NCI-H187 (cell line): ENCODE data around the gene RNF4.

Source experiments
- DNase-seq, 2 experiments: peaks; one replicate each; lab custom pipeline; 2025; lab: John Stamatoyannopoulos, UW

The RNF4 gene

GRCh38 chr4:2437475-2438215 lies 31.3 kb upstream of the RNF4 start:
- DNase-seq: no peak

GRCh38 chr4:2438822-2439718 lies 29.8 kb upstream of the RNF4 start:
- DNase-seq: no peak

- no peak for DNase-seq
These were observed 27.3 kb upstream of the RNF4 start for GRCh38 chr4:2441393-2442174.

DNA sequence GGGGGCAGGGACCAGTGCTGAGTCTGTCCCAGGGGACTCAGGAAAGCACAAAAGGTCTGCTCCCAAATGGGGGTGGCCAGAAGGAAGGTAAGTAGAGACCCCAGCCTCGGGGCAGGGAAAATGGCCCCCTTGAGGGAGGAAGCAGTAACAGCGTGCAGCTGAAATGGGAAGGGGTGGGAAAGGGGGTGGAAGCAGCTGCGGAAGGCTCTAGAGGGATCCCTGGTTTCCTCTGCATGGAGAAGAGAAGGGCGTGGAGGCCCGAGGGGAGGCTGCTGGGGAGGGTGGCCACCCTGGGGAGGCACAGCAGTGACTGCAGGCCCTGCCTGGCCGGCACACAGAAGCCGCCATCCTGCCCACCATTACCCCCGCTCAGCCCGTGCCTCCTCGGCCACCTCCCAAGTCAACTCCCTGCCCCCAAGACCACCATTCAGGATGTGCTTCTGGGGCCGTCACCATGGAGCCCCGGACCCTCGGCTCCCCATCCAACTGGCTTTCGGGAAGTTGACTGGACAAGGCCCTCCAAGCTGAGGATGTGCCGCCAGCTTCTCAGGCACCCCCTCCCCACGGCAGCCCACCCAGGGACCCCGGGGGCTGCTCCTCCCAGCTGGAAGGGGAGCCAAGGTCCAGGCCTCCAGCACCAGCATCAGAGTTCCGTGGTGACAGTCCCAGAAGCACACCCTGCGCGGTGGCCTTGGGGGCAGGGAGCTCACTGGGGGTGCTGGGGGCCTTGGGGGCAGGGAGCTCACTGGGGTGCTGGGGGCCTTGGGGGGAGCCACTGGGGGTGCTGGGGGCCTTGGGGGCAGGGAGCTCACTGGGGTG lies 26.5 kb upstream of the RNF4 start:
- DNase-seq: no peak

DNA sequence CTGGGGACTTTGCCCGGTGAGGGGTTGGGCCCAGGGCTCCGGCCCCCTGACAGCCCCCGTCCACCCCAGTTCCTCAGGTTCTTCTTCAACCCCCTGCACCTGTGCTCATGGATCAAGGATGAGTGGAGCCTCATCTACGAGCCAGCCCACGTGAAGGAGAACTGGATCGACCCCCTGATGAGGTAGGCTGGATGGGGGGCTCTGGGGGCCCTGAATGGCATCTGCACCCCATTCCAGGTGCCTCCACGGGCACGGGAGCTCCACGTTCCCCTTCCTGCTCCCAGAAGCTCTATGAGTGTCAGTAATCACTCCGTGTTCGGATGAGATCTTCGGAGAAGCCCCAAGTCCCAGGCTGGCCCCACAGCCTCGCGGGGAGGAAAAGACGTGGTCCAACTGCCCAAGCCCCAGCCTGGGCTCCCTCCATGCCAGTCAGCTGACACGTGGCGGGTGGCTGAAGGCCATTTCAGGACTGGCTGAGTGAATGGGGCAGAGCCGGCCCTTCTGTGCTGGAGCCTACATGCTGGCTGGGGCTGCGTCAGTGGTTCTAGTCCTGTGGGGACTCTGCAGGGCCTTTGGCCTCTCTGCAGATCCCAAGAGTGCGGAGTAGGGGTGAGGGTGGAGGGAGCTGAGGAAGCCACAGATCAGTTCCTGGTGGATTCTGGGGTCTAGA lies 25.7 kb upstream of the RNF4 start:
- no peak for DNase-seq

DNA sequence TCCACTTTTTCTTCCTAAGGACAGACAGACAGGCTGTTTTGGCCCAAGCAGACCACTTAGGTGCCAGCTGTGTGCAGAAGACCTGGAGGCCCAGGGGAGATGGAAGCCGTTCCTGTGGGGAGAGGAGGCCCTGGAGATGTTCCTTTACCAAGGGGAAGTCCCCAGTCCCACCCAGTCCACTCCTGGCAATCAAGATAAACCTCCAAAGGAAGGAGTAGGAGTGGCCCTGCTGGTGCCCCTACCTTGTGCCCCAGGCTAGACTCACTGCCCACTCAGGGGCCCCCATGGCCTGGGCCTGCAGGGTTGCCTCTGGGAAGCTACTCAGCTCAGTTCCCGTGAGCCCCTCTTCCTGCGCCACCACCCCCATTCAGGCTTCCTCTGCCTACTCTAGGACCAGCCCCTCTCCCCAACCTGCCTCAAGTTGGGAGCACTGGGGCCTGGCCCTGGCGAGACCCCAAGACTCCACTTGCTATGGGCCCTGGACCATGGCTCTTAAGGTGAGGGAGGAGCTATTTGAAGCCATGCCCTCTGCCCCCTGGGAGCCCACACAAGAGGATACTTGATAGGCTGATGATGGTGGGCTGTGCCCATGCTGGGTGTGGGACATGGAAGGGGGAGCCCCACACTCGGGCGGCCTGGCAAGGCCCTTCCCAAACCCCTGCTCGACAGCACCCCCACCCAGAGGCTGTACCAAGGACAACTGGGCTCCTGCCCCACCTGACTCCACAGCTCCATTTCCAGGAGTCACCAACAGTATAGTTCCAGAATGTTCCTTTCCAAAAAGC lies 24.8 kb upstream of the RNF4 start:
- DNase-seq: no peak

- DNase-seq: no peak
These were observed 23.8 kb upstream of the RNF4 start for GRCh38 chr4:2445130-2445529.

- no peak for DNase-seq
These were observed 23.3 kb upstream of the RNF4 start for GRCh38 chr4:2445571-2445970.

DNA sequence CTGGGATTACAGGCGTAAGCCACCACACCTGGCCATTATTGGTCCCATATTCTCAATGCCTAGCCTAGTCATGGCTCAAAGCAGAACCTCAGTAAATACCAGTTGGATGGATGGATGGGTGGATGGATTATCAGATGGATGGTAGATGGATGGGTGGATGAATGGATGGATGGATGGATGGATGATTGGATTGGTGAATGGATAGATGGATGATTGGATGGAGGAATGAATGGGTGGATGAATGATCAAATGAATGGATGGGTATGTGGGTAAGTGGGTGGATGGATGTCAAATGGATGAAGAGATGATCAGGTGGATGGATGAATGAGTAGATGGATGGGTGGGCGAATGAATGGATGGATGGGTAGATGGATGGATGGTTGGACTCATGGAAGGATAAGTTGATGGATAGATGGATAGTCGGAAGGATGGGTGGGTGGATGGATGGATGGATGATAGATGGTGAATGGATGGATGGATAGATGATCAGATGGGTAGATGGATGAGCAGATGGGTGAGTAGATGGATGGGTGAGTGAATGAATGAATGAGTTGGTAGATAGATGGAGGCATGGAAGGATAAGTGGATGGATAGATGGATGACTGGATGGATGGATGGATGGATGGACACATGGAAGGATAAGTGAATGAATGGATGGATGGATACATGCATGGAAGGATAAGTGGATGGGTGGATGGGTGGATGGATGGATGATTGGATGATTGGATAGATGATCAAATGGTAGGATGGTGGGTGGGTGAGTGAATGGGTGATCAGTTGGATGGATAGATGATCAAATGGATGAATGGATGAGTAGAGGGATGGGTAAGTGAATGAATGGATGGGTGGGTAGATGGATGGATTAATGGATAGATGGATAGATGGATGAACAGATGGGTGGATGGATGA lies 22.0 kb upstream of the RNF4 start:
- no peak for DNase-seq

DNA sequence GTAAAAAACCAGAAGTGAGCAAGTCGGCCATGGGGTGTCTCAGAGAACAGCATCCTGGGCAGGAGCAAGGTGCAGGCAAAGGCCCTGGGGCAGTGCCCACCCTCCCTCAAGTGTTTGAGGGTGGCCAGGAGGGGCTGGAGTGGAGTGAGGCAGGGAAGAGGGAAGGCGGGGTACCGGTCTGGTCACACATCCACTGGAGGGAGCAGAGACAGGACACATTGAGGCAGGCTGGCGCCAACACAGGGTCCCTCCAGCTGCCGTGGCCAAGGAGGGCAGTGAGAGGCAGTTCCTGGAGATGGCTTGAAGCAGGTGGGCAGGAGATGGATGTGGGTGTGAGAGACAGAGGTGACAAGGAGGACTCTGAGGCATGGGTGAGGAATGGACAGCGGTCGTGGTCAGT lies 20.3 kb upstream of the RNF4 start:
- no peak for DNase-seq

DNA sequence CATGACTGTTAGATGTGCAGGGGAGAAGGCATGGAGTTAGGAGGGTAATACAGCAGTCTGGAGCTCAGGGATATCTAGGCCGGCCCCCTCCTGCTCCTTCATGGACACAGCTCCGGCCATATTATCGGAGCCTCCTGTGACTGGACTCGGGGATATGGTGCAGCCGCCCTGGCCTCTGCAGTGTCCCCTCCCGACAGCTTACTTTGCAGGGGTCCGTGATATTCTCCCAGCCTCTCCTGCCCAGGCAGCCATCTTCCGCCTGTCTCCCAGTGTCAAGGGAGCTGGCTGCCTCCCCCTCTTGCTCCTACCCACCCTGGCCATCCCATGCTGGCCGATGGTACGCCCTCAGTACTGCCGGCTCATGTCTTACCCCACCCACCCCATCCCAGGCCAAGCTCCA lies 19.9 kb upstream of the RNF4 start:
- no peak for DNase-seq

DNA sequence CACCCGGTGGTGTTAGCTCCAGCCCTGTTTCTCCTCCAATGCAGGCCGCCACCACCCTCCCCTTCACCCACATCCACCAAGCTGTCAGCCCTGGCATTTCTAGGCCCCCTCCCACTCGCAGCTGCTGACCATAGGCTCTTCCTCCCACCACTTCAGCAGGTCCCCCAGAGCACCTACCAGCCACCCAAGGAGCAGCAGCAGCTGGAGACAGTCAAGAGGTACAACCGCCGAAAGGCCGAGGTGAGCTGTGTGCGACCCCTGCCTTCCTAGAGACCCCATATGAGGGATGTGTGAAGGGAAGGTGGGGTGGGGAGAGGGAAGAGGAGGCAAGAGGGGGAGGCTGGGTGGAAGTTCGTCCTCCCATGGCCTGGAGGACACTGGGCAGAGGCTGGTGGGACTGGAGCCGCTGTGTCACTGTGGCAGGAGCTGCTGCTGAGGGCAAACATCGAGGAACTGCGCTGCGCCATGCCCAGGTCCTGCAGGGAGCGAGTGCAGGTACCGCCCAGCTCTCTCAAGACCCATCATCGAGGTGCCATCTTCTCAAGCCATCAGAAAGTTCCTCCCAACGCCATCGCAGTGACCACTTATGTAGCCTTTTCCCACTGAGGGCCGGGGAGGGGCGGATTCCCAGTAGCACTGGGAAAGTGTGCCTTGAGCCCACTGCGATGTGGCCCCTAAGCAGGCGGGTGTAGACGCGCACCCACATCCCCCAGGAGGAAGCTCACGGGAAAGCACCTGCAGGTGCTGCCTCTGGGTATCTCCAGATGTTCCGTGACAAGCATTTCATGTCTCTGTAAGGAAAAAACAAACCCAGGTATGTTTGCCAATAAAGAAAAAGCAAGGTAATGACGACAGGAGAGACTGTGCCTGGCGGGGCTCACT lies 19.2 kb upstream of the RNF4 start:
- DNase-seq: no peak

DNA sequence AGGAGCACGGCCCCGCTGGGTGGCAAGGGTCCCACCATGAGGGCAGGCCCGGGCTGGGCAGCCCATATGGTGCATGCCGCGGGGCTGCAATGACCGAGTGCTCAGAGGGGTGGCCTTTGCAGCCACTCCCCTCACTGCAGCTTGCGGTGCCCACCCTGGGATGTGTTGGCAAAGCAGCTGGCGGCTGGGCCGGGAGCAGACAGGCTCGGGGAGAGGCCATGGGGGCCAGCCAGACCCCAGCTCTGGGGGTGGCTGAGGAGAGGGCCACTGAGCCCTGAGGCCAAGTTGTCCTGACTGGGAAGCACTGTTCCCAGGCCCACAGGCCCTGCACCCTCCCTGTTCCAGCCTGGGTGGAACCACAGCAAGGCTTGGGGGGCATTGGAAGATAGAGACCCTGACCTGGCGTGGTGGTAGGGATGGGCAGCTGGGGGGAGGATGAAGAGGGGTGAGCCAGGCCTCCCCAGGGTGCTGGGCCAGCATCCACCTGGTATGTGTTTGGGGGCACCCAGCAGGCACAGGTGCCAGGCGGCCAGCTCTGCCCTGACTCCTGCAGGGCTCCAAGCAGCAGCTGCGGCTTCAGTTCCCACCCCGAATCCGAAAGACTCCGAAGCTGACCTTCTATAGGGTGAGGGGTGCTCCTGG lies 18.4 kb upstream of the RNF4 start:
- no peak for DNase-seq

GRCh38 chr4:2451036-2451520 lies 17.8 kb upstream of the RNF4 start:
- no peak for DNase-seq

DNA sequence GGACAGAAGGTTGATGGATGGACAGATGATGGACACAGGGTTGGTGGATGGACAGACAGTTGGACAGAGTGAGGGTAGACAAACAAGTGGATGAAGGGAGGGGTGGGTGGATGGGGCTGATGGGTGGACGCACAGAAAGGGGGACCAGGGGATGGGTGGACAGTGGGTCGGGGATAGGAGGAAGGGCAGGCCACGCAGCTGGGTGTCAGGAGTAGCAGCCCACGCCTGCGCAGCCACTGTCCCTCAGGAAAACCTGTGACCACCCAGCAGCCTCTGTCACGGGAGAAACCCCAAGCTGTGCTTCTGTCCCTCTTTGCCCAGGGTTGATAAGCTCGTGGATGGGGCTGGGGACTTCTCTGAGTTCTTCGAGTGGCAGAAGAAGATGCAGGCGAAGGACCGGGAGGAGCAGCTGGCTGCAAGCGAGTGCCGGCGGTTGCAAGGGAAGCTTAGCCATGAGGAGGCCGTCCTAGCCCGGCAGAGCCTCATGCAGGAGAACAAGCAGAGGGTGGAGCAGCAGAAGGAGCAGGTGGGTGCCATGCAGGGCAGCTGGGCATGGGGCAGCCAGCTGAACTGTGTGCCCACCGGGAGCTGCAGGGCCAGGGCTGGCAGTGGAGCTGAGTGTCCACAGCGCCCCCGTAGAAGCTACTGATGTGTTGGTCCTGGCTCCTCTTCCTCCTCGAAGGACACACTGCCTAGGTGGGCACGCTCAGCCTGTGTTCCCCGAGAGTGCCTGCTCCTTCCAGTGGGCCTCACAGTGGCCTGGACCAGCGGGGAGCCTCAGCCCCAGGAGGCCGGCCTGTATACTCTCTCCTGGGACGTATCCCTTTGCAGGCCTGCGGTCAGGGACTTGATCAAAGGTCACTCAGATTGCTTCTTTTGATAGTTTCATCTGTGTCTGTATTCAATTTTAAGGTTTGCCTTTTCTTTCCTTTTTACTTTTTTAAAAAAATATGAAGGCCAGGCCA lies 16.8 kb upstream of the RNF4 start:
- no peak for DNase-seq
